ENCODE measurements around the gene UBASH3A.

UBASH3A gene

DNA sequence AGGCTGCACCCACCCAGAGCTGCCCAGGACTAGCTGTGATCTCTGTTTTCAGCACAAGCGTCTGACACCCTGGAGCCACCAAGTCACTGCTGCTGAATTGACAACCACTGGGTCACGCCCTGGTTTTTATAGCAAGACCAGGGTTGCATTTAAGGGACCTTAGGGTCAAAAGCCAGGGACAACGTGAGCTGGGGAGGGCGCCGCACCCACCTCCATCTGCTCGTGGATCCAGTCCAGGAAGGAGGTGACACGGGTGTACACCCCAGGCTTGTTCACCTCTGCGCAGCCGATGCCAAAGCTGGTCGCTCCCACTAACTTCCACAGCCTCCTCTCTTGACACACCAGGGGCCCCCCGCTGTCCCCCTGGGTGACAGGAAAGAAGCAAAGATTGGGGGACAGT is 28.2 kb upstream of the UBASH3A start:
- DNase-seq = no peak

DNA sequence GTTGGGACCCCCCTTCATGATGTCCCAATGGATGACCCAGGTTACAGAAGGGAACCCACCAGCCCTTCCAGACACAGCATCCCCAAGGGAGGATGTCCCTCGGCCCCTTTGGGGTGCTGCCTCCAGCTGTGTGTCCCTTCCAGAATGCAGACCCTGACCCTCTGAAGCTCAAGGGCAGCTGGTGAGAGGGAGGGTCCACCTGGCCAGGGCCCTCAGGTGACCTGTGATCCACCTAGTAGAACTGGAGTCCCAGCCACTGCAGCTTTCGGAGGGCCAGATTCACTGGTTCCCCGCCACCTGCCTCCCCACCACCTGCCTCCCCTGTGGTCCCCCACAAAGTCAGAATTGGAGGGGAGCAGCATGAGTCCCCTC is 27.8 kb upstream of the UBASH3A start:
- DNase-seq = no peak

DNA sequence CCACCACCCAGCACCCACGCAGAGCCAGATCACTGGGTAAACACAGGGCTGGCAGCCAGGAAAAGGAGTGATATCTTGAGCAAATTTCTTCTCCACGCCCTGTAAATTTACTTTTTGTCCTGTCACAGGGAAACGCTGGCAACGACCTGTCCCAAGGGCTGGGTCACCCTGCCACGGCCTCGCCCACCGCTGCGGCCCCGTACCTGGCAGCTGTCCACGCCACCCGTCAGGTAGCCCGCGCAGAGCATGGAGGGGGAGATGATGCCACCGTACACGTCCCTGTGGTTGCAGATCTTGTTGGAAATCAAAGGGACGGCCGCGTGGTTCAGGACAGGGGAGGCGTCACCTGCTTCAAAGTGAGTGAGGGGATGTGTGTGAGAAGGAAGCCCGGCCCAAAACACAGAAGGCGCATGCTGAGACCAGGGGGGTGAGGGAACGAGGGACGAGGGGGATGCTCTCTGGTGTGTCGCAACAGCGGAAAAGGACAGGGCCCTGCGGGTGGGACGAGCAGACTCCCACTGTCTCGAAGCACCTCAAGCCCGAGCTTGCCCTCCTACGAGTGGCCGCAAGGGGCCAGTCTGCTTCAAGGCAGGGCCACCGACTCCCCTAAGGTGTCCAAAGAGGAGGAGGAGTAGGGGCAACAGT is 27.2 kb upstream of the UBASH3A start:
- no peak for DNase-seq

DNA sequence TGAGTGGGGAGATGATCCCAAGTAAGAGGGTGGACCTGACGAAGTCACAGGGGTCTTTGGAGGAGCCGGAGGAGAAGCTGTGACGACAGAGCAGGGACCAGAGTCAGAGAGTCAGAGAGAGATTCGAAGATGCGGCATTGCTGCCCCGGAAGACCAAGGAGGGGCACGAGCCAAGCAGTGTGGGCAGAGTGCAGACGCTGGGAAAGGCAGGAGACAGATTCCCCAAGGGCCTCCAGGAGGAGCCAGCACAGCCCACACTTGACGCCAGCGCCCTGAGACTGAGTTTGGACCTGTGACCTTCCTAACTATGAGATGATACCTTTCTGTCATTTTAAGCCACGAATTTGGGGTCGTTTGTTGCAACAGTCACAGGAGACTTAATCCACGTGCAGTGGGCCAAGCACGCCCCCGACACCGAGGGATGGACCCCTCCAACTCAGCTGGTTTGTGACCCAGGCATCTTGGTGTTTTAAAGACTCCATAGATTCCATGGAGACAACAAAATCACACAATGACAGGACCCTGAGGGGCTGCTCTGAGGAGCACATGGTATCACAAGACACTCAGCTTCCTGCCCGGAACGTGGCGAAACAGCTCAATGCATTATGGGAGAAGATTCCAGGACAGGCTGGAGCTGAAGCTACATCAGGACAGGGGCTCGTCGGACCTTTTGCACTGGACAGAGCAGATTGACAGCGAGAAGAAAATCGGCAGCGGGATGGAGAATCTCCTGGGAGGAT is 26.3 kb upstream of the UBASH3A start:
- DNase-seq = no peak

DNA sequence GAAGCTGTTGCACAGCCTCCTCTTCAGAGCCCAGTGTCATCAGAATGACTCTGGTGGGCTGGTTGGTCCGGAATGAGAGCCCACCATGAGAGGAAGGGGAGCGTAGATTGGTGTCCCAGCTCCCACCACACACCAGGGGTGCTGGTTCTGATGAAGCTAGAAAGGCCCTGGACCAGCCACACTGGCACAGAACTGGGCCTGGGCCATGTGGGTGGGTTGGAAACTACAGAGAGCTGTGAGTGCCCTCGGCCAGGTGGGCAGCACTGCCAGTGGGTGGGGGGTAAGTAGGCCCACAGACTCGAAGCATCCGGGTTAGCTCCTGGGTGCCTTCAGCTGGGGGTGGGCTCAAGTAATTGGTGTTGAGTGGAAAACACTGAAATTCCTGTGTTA is 25.8 kb upstream of the UBASH3A start:
- DNase-seq = no peak

DNA sequence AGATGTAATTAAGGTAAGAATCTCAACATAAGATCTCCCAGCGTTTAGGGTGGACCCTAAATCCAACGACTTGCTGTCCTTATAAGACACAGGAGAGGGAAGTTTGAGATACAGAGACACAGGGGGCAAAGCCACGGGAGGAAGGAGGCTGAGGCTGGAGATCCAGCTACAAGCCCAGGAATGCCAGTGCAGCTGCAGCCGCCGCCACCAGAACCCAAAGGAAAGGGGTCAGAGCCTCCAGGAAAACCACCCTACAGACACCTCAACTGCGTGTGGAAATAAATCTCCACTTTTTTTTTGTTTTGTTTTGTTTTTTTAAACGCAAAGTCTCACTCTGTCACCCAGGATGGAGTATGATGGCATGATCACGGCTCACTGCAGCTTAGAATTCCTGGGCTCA is 25.3 kb upstream of the UBASH3A start:
- DNase-seq = no peak

DNA sequence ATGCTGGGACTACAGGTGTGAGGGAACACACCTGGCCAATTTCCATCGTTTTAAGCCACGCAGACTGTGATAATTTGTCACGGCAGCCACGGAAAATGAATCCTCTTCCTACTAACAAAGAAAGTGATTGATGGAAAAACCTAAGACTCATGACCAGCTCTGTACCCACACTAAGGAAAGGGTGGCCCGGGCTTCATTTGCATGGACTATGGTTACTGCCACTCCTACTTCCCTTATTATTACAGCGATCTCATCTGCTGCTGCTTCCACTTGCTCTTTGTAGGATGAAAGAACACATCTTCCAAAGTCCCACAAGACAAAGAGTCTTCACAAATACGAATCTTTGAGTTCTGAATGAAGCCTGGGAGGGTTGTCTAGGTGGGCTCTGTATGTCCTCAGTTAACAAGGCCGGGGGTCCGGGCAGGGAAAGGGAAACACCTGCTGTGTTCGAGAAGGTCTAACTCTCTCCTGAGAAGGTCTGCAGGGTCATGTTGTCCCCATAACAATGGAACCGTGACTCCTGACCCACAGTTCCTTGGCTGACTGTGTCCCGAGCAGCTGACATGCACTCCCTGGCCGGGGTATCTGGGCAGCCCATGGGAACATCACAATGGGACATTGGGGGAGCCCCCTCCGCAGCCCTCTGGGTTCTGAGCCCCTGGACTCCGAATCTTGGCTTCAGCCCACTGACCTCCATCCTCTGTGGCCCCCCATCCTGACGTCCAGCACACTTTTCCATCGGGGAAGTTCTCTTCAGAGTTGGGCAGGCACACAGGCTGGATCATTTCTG is 24.1 kb upstream of the UBASH3A start:
- DNase-seq = no peak

DNA sequence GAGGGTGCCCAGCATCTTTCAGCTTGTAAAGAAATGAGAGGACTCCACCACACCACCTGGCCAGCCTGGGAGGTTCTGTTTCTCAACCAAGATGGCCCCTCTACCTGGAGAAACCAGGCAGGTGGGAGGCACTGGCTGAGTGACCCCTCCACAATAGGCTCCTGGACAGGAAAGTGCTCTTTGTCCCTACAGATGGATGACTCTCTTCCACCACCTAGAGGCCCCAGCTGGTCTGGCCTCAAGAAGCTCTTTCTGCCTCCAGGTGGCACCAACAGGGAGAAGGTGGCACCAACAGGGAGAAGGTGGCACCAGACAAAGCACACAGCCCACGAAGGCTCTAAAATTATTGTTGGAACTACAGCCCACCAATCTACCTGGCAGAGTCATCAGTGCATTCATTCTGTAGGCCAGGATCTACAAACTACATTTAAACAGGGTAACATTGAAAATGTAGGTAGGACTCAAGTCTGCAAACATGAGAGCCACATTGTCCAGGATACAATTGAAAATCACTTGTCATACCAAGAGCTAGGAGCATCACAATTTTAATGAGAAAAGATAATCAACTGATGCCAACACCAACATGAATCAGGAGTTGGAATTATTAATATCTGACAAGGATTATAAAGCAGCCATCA is 22.2 kb upstream of the UBASH3A start:
- DNase-seq = no peak

DNA sequence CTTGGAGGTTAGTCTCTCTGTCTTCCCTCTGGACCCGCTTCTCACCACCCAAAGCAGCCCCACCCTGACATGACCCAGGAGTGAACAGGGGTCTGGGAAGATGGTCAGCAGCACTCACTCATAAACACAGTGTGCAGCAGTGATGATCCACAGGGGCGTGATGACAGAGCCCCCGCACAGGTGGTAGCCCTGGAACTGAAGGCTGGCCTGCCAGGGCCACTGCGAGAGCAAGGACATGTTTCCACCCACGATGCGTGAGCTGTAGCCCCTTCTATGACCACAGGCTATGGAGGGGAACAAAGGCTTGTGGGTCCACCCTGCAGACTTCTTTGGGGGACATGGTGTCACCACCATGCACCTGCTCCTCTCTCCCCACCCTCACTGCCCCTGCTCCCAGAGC is 20.8 kb upstream of the UBASH3A start:
- no peak for DNase-seq

DNA sequence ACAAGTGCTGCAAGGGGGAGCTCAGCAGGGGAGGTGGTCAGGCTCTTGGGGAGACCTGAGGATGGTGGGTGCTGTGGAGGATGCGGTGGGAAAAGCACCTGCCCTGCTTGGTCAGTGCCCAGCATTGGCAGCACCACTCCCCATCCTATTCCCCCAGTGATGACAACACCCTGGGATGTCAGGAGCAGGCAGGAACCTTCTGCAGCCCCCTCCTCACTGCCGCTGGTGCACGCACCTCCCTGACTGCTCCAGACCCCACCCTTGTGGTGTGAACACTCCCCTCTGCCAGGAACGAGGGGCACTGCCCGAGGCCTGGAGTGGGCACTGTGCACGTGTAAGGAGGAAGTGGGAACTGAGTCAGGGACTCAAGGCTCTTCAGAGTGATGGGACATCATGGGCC is 20.4 kb upstream of the UBASH3A start:
- DNase-seq = no peak

DNA sequence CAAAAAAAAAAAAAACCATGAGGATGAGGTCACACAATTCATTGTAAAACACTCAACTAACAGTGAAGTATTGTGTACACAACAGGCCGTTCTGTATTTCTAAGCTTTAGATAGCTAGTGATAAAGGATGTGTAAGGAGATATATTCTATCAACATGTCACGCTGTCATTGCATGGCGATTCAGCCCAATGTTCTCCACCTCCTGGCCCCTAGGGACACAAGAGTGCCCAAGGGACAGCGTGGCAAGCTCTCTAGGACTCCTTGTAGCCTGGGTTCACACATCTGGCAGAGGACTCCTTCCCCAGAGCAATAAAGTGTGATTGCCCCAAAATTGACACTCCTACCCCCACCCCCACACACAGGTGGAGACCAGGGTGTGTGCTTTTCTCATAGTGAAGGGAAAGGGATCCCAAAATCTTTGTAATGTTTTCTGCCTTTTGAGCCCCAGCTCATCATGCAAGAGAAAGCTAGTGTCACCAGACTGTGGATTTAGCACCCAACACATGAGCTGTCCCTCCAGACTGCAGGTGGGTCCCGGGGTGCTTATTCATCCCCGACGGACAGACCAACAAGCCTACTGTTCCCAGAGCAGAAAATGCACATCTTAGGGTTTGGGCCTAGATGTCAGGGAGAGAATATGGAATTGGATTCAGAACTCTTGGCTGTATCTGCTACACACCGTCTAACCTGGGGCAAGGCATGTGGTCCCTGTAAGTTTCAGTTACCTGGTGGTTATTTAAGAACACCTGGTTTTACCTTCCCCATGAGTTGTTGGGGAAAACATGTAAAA is 19.4 kb upstream of the UBASH3A start:
- DNase-seq = no peak

DNA sequence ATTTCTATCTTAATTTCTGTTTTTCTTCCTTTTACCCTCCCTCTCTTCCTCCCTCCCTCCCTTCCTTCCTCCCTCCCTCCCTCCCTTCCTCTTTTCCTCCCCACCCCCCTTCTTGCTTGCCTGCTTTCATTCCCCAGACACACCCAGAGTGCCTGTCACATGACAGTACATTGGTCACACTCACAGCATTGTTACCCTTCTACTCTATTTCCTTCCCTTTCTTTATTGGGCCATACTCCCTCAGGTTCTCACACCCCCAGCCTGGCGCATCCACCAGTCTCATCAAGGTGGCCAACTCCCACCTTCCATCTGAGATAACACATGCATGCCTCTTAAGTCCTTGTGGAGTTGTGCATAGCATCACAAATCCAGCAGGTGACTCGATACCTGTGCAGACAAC is 18.7 kb upstream of the UBASH3A start:
- no peak for DNase-seq

DNA sequence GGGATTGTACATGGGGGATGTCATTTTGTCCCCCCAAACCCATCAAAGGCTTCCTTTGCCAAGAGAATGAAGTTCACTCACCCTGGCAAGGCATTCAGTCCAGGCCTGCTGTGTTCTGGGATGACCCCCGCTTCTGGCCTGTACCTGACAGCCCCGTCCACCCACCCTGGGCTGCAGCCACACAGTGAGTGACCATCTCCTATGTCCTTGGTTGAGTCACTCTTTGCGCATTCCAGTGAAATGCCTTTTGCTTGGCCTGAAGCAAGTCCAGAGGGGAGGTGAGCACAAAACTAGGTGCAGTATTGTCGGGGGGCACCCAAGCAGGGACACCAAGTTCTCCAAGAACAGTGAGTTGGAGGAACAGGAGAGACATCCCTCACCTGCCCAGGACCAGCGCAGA is 18.1 kb upstream of the UBASH3A start:
- DNase-seq = no peak

DNA sequence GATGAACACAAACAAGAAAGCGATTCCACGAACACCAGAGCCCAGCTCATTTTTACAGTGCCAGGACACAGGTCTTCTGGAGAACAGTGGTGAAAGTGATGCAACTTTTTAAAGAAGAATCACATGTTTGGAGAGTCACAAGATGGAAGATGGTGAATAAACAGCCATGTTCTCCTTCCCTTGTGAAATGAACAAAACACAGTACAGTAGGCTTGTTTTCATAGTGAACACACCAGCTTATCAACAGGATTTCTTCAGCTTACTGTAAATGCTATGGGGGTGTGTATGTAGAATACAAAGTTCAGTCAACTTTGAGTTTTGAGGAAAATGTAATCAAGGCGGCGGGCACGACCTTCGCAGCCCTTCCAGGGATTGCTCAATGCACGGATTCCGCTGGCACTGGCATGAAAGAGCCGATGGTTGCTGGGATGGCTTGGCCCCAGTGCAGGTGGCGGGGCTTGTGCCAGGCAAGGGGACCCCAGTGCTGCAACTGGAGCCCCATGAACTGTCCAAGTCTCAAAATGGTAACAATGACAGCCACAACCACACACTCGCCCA is 17.6 kb upstream of the UBASH3A start:
- DNase-seq = no peak

DNA sequence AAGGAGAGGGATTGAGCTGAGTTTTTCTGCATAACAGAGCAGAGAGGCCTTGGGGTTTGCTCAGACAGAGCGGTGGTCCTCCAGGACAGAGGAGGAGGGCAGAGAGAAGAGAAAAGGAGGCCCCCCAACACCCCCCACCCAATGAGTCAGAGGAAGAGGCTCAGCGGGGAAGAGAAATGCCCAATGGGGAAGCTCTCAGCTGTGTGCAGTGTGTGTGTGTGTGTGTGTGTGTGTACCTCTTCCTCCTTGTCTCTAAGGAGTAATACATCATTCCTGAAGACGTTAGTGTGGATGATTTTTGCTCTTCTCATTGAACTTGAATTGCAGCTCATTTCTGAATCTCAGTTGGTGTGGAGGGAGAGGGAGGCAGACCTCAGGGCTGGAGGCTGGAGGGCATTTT is 16.5 kb upstream of the UBASH3A start:
- no peak for DNase-seq

DNA sequence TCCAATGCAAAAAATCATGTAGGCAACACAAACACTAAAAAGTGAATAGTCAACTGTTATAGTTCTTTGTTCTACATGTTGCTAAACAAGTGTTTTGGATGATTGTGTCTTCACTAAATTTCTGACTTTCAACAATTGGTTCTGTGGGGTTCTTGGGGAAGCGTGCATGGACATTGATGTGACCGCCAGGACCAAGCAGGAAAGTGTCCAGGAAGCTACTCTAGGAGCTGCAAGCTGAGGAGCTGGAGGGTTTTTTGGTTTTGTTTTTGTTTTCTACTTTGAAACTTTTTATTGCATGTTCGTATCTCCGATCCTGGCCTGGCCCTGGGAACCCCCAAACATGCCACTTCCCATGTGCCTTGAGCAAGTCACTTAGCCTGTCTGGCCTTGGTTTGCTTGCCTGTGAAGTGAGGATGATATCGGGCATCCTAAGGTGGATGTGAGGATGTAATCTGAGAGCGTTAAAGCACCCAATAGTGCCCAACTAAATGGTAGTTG is 15.8 kb upstream of the UBASH3A start:
- no peak for DNase-seq

DNA sequence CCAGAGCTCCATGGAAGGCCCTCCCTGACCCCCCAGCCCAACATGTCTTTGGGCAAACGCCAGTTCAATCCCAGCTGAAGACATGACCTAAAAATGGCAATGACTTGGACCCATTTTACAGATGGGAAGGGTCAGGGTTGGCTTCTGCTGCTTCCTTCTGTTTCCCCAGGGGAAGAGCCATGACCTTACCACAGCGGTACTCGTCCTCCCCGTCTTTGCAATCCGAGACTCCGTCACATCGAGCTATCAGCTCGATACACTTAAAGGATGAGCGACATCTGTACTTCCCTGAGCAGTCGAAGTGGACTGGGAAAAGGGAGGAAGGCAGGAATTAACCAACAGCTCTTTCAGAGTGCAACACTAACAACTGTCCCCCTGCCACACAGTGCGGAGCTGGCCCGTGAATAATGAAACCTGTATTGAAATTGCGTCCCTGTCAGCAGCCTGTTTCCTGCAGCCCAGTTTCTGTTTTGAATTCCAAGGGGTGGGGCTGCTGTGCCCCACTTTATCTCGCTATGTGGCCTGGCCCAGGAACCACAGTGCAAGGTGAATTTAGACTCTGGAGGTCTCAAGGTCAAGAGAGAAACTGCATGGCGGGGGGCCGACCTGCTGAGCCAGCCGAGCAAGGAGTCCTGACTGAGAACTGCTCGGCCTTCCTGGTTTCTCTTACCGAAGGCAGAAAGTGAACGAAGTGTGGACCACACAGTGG is 14.8 kb upstream of the UBASH3A start:
- no peak for DNase-seq

DNA sequence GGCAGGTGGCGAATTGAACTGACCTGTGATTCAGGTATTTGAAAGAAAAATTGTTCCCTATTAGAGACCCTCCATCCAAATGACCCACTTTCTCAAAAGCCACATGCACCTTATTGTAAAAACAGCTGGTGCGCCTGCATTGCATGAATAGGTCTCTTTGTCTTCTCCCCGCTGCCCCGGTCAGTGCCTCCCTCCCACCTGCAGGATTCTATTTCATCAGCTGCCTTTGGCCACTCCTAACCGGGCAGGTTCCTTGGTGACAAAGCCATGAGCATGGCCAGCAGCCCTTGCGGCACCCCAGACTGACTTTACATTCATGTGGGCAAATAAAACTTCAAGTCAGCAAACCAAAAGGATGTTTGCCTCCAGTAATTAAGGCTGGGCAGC is 14.3 kb upstream of the UBASH3A start:
- DNase-seq = no peak

DNA sequence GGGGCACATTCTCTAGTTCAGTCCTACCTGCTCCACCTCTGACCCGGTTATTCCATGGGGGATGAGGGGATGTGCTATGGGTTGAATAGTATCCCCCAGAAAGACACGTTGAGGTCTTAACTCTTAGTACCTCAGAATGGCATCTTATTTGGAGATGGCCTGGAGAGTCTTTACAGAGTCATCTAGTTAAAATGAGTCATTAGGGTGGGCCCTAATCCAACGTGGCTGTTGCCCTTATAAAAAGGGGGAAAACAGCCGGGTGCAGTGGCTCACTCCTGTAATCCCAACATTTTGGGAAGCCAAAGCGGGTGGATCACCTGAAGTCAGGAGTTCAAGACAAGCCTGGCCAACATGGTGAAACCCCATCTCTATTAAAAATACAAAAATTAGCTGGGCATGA is 13.5 kb upstream of the UBASH3A start:
- no peak for DNase-seq

DNA sequence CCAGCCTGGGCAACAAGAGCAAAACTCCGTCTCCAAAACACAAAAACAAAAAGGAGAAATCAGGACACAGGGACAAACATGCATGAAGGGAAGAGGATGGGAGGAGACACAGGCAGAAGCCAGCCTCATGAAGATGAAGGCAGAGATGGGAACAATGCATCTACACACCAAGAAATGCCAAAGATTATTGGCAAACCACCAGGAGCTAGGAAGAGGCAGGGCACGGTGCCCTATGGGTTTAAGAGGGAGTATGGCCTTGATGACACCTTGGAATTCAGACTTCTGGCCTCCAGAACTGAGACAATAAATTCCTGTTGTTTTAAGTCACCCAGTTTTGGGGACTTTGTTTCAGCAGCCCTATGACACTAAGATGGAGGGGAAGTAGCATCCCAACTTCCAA is 13.0 kb upstream of the UBASH3A start:
- DNase-seq = no peak

DNA sequence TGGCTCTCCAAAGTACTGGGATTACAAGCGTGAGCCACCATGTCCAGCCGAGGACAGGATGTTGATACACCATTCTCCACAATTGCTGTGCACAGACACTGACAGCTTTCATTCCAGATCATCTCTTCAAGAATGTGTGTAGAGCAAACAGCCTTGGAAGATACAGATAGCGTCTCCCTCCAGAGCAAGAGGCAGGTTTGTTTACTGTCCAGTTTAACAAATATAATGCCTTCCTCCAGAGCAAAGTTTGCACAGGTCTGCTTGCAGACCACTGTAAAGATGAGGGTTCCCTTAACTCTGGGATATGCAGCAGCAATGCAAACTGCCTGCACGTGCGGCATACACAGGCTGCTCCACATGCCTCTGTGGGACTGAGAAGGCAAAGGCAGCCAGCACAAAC is 12.4 kb upstream of the UBASH3A start:
- no peak for DNase-seq
